Activated T-cell treated with anti-CD3 and anti-CD28 coated beads, Interleukin-2, amount 50 U/mL, for 48 hours (primary cell): ENCODE data around the gene CEP128.

Experiments used
- DNase-seq, 2 experiments: peaks; one replicate each; pipeline ENCODE4 v3.0.0-alpha.2; 2020

The CEP128 gene

GRCh38 chr14:80602946-80603345 is 338.6 kb downstream of the CEP128 start:
- DNase-seq = no peak

GRCh38 chr14:80587096-80587724 is 354.3 kb downstream of the CEP128 start:
- no peak for DNase-seq

- no peak for DNase-seq
Measured at GRCh38 chr14:80586131-80586530, 355.4 kb downstream of the CEP128 start.

GRCh38 chr14:80585506-80585835 is 356.1 kb downstream of the CEP128 start:
- DNase-seq = no peak

GRCh38 chr14:80584744-80585505 is 356.6 kb downstream of the CEP128 start:
- DNase-seq = no peak

GRCh38 chr14:80577599-80577998 is 363.9 kb downstream of the CEP128 start:
- no peak for DNase-seq

GRCh38 chr14:80576401-80576800 is 365.1 kb downstream of the CEP128 start:
- no peak for DNase-seq

- DNase-seq = no peak
Measured at GRCh38 chr14:80575763-80576162, 365.8 kb downstream of the CEP128 start.

- DNase-seq = no peak
Measured at GRCh38 chr14:80572666-80573065, 368.9 kb downstream of the CEP128 start.

- no peak for DNase-seq
Measured at GRCh38 chr14:80570930-80571298, 370.6 kb downstream of the CEP128 start.

GRCh38 chr14:80567905-80568536 is 373.5 kb downstream of the CEP128 start:
- no peak for DNase-seq

GRCh38 chr14:80565001-80565400 is 376.5 kb downstream of the CEP128 start:
- DNase-seq = no peak

- no peak for DNase-seq
Measured at GRCh38 chr14:80564051-80564450, 377.5 kb downstream of the CEP128 start.

GRCh38 chr14:80560800-80561657 is 380.5 kb downstream of the CEP128 start:
- DNase-seq = no peak

GRCh38 chr14:80554139-80554538 is 387.4 kb downstream of the CEP128 start:
- no peak for DNase-seq

GRCh38 chr14:80549141-80549540 is 392.4 kb downstream of the CEP128 start:
- no peak for DNase-seq

GRCh38 chr14:80545935-80546854 is 395.3 kb downstream of the CEP128 start:
- no peak for DNase-seq

GRCh38 chr14:80544366-80544765 is 397.2 kb downstream of the CEP128 start:
- no peak for DNase-seq

- no peak for DNase-seq
Measured at GRCh38 chr14:80543211-80543610, 398.3 kb downstream of the CEP128 start.

- no peak for DNase-seq
Measured at GRCh38 chr14:80538633-80539375, 402.7 kb downstream of the CEP128 start.

- DNase-seq = no peak
Measured at GRCh38 chr14:80537626-80538025, 403.9 kb downstream of the CEP128 start.
